Measurements from ENCODE around the gene TRPM7. TPM values are rescaled to one million over a fixed set of nuclear protein-coding genes. Genes with fewer than 3 reads are reported as not detected.
"Not testable (repeated sequence)": the region's sequence is repeated elsewhere in the genome, so short reads cannot be mapped to it uniquely, and the experiment has no call there.

Gene TRPM7
- total and polyA plus RNA-seq, 5 donors, result 11.9 to 36.9 (median 30.1) TPM

- DNase-seq; H3K27ac ChIP-seq (ENCODE audit: low read length); H3K9me3 ChIP-seq (ENCODE audit: control insufficient read depth, low read length); intact Hi-C loops (cut with DNase I); H3K27me3 ChIP-seq (ENCODE audit: control insufficient read depth, insufficient read depth); H3K4me3 ChIP-seq (ENCODE audit: low read length); H3K4me1 ChIP-seq (ENCODE audit: control insufficient read depth, insufficient read depth, low read length); ATAC-seq: not testable (repeated sequence)
- 98% methylated on average over 2 of the region's 2 CpGs for WGBS
Measured at GRCh38 chr15:50616554-50616953, 70.0 kb downstream of the TRPM7 start.

- DNase-seq (no peak), ATAC-seq (no peak)
- no peak overlapping the region for H3K4me3 ChIP-seq (ENCODE audit: low read length)
- WGBS, result 93% methylated on average over 5 of the region's 5 CpGs
- H3K9me3 ChIP-seq (ENCODE audit: control insufficient read depth, low read length), result no peaks in the 10 kb centered on the region
- no peaks in the 10 kb centered on the region for H3K27me3 ChIP-seq (ENCODE audit: control insufficient read depth, insufficient read depth)
- intact Hi-C loops (cut with DNase I), result no loop called here
- H3K4me1 ChIP-seq (ENCODE audit: control insufficient read depth, insufficient read depth, low read length), result no peaks in the 10 kb centered on the region
- no peak overlapping the region for H3K27ac ChIP-seq (ENCODE audit: low read length)
Measured at GRCh38 chr15:50613600-50613999, 73.0 kb downstream of the TRPM7 start.

GRCh38 chr15:50607129-50607528 lies 79.5 kb downstream of the TRPM7 start:
- Histone ChIP-seq H3K4me3 (ENCODE audit: low read length) (no peak overlapping the region), H3K27me3 (ENCODE audit: control insufficient read depth, insufficient read depth) (no peaks in the 10 kb centered on the region), H3K9me3 (ENCODE audit: control insufficient read depth, low read length) (no peaks in the 10 kb centered on the region), H3K4me1 (ENCODE audit: control insufficient read depth, insufficient read depth, low read length) (no peaks in the 10 kb centered on the region), H3K27ac (ENCODE audit: low read length) (no peak overlapping the region)
- DNase-seq (no peak), ATAC-seq (no peak)
- intact Hi-C loops (cut with DNase I), result no loop called here
- 98% methylated on average over 1 of the region's 1 CpG for WGBS

- no peak for DNase-seq
- intact Hi-C loops (cut with DNase I), result no loop called here
- Histone ChIP-seq H3K4me3 (ENCODE audit: low read length) (no peak overlapping the region), H3K9me3 (ENCODE audit: control insufficient read depth, low read length) (no peaks in the 10 kb centered on the region), H3K27me3 (ENCODE audit: control insufficient read depth, insufficient read depth) (no peaks in the 10 kb centered on the region), H3K4me1 (ENCODE audit: control insufficient read depth, insufficient read depth, low read length) (no peaks in the 10 kb centered on the region), H3K27ac (ENCODE audit: low read length) (no peak overlapping the region)
- ATAC-seq, result no peak
- 84% methylated on average over 2 of the region's 2 CpGs for WGBS
Measured at GRCh38 chr15:50605462-50605861, 81.1 kb downstream of the TRPM7 start.

- H3K27ac ChIP-seq (ENCODE audit: low read length); H3K27me3 ChIP-seq (ENCODE audit: control insufficient read depth, insufficient read depth); ATAC-seq; intact Hi-C loops (cut with DNase I); H3K4me3 ChIP-seq (ENCODE audit: low read length); H3K4me1 ChIP-seq (ENCODE audit: control insufficient read depth, insufficient read depth, low read length); DNase-seq; H3K9me3 ChIP-seq (ENCODE audit: control insufficient read depth, low read length): not testable (repeated sequence)
- 98% methylated on average over 5 of the region's 5 CpGs for WGBS
Measured at GRCh38 chr15:50602028-50602427, 84.6 kb downstream of the TRPM7 start.

GRCh38 chr15:50594311-50594710 lies 92.3 kb downstream of the TRPM7 start:
- intact Hi-C loops (cut with DNase I), result loop anchor here in 1 of 4 donors (10.0 kb wide), 1 partner anchor 50 kb away; no protein-coding TSS in a partner anchor
- ATAC-seq (no peak), DNase-seq (no peak)
- H3K9me3 ChIP-seq (ENCODE audit: control insufficient read depth, low read length), result no peaks in the 10 kb centered on the region
- WGBS, result 89% methylated on average over 2 of the region's 2 CpGs
- H3K27ac ChIP-seq (ENCODE audit: low read length), result no peak overlapping the region
- H3K4me3 ChIP-seq (ENCODE audit: low read length), result no peak overlapping the region
- no peaks in the 10 kb centered on the region for H3K4me1 ChIP-seq (ENCODE audit: control insufficient read depth, insufficient read depth, low read length)
- no peaks in the 10 kb centered on the region for H3K27me3 ChIP-seq (ENCODE audit: control insufficient read depth, insufficient read depth)

GRCh38 chr15:50593761-50594160 lies 92.8 kb downstream of the TRPM7 start:
- H3K27me3 ChIP-seq (ENCODE audit: control insufficient read depth, insufficient read depth), result no peaks in the 10 kb centered on the region
- no peak overlapping the region for H3K27ac ChIP-seq (ENCODE audit: low read length)
- no peak for ATAC-seq
- 81% methylated on average over 3 of the region's 3 CpGs for WGBS
- no peaks in the 10 kb centered on the region for H3K9me3 ChIP-seq (ENCODE audit: control insufficient read depth, low read length)
- intact Hi-C loops (cut with DNase I), result loop anchor here in 1 of 4 donors (10.0 kb wide), 1 partner anchor 51 kb away; no protein-coding TSS in a partner anchor
- H3K4me3 ChIP-seq (ENCODE audit: low read length), result no peak overlapping the region
- no peak for DNase-seq
- H3K4me1 ChIP-seq (ENCODE audit: control insufficient read depth, insufficient read depth, low read length), result no peaks in the 10 kb centered on the region

GRCh38 chr15:50590288-50590687 lies 96.3 kb downstream of the TRPM7 start:
- intact Hi-C loops (cut with DNase I), result loop anchor here in 1 of 4 donors (10.0 kb wide), 1 partner anchor 55 kb away; no protein-coding TSS in a partner anchor
- WGBS, result 93% methylated on average over 1 of the region's 1 CpG
- DNase-seq, result no peak
- H3K27me3 ChIP-seq (ENCODE audit: control insufficient read depth, insufficient read depth), result no peaks in the 10 kb centered on the region
- no peaks in the 10 kb centered on the region for H3K9me3 ChIP-seq (ENCODE audit: control insufficient read depth, low read length)
- H3K4me1 ChIP-seq (ENCODE audit: control insufficient read depth, insufficient read depth, low read length), result no peaks in the 10 kb centered on the region
- H3K27ac ChIP-seq (ENCODE audit: low read length), result no peak overlapping the region
- ATAC-seq, result no peak
- H3K4me3 ChIP-seq (ENCODE audit: low read length), result no peak overlapping the region

- ATAC-seq (no peak), DNase-seq (no peak)
- 93% methylated on average over 2 of the region's 2 CpGs for WGBS
- H3K4me3 ChIP-seq (ENCODE audit: low read length), result no peak overlapping the region
- H3K9me3 ChIP-seq (ENCODE audit: control insufficient read depth, low read length), result no peaks in the 10 kb centered on the region
- intact Hi-C loops (cut with DNase I), result no loop called here
- no peak overlapping the region for H3K27ac ChIP-seq (ENCODE audit: low read length)
- no peaks in the 10 kb centered on the region for H3K4me1 ChIP-seq (ENCODE audit: control insufficient read depth, insufficient read depth, low read length)
- H3K27me3 ChIP-seq (ENCODE audit: control insufficient read depth, insufficient read depth), result no peaks in the 10 kb centered on the region
Measured at GRCh38 chr15:50577492-50577891, 109.1 kb downstream of the TRPM7 start.

- no peak overlapping the region for H3K4me3 ChIP-seq (ENCODE audit: low read length)
- WGBS, result 77% methylated on average over 1 of the region's 1 CpG
- DNase-seq (no peak), ATAC-seq (no peak)
- no peaks in the 10 kb centered on the region for H3K27me3 ChIP-seq (ENCODE audit: control insufficient read depth, insufficient read depth)
- no peaks in the 10 kb centered on the region for H3K9me3 ChIP-seq (ENCODE audit: control insufficient read depth, low read length)
- intact Hi-C loops (cut with DNase I), result no loop called here
- H3K4me1 ChIP-seq (ENCODE audit: control insufficient read depth, insufficient read depth, low read length), result no peaks in the 10 kb centered on the region
- H3K27ac ChIP-seq (ENCODE audit: low read length), result no peak overlapping the region
Measured at GRCh38 chr15:50576166-50576565, 110.4 kb downstream of the TRPM7 start.

- H3K4me3 ChIP-seq (ENCODE audit: low read length); intact Hi-C loops (cut with DNase I); H3K27me3 ChIP-seq (ENCODE audit: control insufficient read depth, insufficient read depth); H3K27ac ChIP-seq (ENCODE audit: low read length); H3K4me1 ChIP-seq (ENCODE audit: control insufficient read depth, insufficient read depth, low read length); H3K9me3 ChIP-seq (ENCODE audit: control insufficient read depth, low read length); DNase-seq; ATAC-seq: not testable (repeated sequence)
- WGBS, result 95% methylated on average over 5 of the region's 5 CpGs
Measured at GRCh38 chr15:50573842-50574241, 112.8 kb downstream of the TRPM7 start.

GRCh38 chr15:50563756-50564155 lies 122.8 kb downstream of the TRPM7 start:
- intact Hi-C loops (cut with DNase I), result no loop called here
- ATAC-seq, result no peak
- no peak overlapping the region for H3K27ac ChIP-seq (ENCODE audit: low read length)

More at GRCh38 chr15:50563756-50564155, 122.8 kb downstream of the TRPM7 start:
- Histone ChIP-seq H3K27me3 (ENCODE audit: control insufficient read depth, insufficient read depth) (no peaks in the 10 kb centered on the region), H3K4me3 (ENCODE audit: low read length) (no peak overlapping the region), H3K4me1 (ENCODE audit: control insufficient read depth, insufficient read depth, low read length) (no peaks in the 10 kb centered on the region), H3K9me3 (ENCODE audit: control insufficient read depth, low read length) (no peaks in the 10 kb centered on the region)
- DNase-seq, result no peak
- WGBS, result 95% methylated on average over 4 of the region's 4 CpGs

All from right cardiac atrium (tissue), 5 donors.